Activated T-cell treated with anti-CD3 and anti-CD28 coated beads for 48 hours (primary cell): ENCODE measurements around the gene HOXA13.
A peak's percentile ranks its signal among the peaks of the same experiment; 100 is the strongest.

Source experiments
- DNase-seq: peaks from one replicate; pipeline ENCODE4 v3.0.0-alpha.2; 2020; ENCODE audit warnings: low read depth

HOXA13 gene

DNA sequence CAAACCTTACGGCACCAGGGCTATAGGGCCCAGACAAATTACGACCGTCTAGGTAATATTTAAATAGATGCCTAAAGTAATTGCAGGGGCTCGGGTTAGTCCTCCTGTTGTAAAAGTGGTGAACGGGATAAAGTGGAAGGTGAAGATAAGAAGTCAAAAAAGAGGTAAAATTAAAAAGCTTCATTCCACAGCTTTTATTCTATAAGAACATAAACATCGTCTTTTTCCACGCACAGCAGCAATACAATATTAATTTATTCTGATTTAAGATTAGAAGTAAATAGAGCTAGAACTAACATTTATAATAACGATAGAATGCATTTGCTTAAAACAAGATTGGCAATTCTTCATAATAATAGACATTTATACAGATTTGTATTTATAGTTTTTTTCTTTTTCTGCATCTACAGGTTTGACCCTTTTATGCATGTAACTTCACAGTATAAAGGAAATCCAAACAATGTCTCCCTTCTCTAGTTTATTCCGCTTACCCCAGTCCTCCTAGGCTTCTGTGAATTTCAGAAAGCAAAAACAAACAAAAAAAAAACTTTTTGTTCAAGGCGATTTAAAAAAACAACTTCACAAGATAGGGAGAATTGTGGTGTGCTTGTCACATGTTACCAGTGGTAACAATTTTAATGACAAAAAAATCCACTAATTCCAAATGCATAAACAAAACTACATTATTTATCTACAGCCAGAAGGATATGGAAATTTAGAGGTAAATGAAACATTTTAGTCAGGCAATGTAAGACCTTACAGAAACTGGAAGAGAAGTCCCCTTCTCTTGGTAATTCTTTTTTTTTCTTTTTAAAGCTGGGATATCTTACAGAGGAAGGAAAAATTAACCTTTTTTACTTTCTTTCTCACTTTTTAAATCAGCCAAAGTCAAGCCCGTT is 29.2 kb downstream of the HOXA13 start:
- no peak for DNase-seq

DNA sequence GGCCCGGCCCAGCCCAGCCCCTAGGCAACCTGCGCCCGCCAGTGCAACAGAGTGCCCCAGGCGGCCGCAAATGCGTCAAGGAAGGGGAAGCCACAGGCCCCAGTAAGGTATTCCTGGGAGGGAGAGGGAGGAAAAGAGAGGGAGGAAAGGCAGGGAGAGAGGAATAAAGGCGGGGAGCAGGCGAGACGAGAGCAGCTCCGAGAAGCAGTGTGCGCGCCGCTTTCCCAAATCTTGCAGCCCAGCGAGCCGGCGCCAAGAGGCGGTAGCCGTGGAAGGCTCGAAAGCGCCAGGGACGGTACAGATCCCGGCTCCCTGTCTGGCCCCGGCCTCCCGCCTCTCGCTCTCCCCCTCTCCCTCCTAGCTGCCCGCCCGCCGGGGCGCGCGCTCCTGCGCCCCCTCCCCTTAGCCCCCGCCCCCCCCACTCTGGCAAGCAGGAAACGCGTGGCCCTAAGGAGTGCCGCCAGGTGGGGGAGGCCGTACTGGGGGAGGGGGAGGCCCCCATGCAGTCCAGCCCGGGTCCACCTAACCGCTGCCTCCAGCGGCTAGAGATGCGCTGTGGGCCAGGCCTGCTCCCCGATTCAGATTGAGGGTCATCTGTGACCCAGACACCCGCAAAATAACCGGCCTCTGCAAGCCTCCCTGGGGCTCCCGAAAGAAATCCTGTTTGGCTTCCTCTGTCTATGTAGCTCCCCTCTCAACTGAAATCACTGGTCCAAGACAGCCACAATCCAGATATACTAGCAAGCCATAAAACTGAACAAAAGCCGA is 30.0 kb downstream of the HOXA13 start:
- DNase-seq: no peak

GRCh38 chr7:27168265-27168947 is 31.5 kb downstream of the HOXA13 start:
- no peak for DNase-seq

- DNase-seq: no peak
Measured at GRCh38 chr7:27167916-27168264, 32.0 kb downstream of the HOXA13 start.

DNA sequence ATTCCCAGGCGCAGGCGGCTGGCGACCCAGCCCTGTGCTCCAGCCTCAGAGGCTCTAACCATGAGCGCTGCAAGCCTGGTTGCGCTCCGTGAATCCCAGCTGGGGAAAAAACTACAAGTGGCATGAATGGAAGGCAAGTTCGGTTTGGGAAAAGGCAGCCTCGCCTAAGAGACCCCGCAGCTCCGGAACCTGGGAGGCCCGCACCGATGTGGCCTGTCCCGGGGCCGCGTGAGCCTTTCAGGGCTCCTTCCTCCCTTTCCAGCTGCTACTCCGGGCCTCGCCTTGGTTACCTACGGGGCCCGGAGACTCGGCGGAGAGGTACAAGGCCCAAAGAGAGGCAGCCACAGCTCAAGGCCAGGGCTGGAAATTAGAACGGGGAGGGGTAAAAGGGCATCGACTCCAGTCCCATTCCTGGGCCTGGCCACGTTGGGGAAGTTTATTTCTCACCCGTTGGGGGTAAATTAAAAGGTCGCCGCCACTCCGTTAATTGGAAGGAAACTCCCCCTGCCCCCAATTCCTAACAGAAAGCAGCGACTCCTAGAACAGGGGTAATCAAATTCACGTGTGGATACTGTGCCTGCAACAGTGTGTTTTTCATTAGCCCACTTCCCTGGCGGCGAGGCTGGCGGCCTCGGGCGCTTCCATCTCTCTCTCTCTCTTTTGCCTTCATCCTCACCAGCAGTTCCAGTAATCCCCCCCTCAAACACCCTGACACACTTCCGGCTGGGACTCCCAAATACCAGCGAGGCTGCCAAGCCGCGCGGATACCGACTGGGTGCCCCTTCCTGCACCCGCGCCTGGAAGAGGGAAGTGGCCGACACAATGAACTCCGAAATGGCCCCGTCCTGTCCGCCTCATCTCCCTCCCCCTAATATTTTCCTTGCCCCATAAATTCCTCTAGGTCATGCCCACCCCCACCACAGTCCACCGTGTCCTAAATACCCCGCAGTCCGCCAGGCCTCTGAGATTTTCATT is 33.1 kb downstream of the HOXA13 start:
- DNase-seq: no peak

DNA sequence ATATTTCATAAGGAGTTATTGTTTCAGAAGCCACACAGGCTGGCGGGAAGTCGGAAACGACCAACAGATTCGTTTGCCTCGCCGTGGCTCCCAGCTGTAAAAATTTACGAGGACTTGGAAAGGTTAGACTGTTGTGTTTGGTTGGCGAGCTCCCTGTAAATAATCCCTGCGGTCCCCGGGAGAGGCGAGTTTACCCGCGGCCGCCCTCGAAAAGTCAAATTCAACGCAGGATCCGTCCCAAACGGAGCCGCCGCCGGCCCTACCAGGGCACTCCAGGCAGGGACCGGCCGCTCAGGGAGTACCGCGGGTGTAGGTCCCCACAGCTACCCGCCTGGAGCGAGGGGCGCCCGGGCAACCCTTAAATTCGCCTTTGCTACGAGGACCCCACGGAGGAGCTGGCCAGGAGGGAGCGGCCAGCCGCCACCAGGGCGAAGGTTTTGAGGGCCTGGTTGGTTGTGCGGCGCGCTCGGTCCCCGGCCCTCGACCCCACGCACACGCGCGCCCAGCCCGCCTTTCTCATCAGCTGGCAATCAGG is 33.8 kb downstream of the HOXA13 start:
- DNase-seq: no peak

GRCh38 chr7:27165089-27165995 is 34.5 kb downstream of the HOXA13 start, which contains the start of gene HOXA9:
HOXA9 (minus strand) TSS chr7:27165537; CDS start chr7:27165457, 80 bp downstream.
- no peak for DNase-seq

- no peak for DNase-seq
Measured at GRCh38 chr7:27164367-27165088, 35.4 kb downstream of the HOXA13 start.

DNA sequence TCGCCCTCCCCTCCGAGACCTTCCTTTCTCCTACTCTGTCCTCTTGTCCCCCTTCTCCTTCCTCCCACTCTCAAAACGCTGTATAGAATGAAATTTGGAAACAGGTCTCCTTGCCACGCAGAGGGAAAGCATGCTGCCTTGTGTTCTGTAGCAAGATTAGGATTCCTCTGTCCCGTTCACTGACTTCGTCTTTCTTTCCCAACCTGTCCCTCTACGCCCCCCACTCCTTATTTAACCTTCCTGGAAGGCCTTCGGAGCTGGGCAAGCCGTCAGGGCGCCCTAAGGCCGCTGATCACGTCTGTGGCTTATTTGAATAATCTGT is 35.9 kb downstream of the HOXA13 start:
- DNase-seq: no peak

DNA sequence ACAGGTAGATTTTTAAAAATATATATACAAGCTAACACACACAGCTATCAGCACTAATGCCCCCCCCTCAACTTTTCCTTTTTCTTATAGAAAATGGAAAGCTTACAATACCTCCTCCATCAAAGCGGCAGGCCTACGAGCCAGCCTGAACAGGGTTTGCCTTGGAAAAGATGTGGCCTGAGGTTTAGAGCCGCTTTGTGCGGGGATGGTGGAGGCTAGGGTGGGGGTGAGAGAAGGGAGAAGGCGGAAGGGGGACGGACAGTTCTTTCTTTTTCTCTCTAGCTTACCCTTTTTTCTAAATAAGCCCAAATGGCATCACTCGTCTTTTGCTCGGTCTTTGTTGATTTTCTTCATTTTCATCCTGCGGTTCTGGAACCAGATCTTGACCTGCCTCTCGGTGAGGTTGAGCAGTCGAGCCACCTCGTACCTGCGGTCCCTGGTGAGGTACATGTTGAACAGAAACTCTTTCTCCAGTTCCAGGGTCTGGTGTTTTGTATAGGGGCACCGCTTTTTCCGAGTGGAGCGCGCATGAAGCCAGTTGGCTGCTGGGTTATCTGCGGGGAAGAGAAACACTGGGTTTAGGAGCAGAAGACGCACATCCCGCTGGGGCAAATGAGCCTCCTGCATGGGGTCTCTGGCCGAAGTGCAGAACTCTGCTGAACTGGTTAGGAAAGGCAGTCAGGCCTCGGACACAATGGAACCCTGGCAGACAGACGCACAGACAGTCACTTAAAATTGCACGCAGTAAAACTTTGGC is 36.4 kb downstream of the HOXA13 start:
- DNase-seq: no peak

- no peak for DNase-seq
Measured at GRCh38 chr7:27162561-27163287, 37.2 kb downstream of the HOXA13 start.

DNA sequence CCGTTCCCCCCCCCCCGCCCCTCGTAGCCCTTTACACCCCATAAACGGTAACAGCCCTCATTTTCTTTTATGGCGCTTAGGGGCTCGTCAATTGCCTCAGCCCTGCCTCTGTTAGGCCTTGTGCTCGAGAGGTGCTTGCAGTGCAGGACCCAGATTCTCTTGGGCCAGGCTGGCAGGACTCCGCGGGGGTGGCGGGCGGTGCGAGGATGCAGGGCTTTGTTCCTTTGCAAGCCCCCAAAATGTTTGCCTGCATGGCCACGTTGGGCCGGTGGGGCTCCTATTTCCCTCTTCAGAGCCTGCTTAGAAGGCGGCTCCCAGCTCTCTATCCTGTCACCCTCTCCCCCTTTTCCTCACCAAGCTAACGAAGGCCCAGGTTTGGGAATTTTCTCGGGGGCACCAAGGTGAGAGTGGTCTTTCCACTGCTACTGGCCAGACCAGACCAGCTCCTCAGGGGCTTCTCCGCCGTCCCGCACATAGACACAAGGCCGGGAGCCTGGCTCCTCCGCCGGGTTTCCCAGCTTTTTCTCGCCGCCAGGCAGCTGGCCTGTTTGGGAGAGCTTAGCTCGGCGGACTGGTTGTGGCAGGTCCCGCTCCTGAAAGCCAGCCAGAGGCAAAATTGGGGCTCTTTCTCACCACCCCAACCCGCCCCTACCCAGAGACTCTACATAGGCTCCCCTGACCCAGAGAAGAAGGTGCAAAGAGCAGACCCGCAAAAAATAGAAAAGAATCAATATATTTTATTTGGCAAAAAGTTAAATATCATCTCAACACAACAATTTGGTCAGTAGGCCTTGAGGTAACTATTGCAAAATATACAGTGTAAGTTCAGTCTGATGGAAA is 38.0 kb downstream of the HOXA13 start:
- no peak for DNase-seq

GRCh38 chr7:27161214-27161720 is 38.6 kb downstream of the HOXA13 start:
- no peak for DNase-seq

DNA sequence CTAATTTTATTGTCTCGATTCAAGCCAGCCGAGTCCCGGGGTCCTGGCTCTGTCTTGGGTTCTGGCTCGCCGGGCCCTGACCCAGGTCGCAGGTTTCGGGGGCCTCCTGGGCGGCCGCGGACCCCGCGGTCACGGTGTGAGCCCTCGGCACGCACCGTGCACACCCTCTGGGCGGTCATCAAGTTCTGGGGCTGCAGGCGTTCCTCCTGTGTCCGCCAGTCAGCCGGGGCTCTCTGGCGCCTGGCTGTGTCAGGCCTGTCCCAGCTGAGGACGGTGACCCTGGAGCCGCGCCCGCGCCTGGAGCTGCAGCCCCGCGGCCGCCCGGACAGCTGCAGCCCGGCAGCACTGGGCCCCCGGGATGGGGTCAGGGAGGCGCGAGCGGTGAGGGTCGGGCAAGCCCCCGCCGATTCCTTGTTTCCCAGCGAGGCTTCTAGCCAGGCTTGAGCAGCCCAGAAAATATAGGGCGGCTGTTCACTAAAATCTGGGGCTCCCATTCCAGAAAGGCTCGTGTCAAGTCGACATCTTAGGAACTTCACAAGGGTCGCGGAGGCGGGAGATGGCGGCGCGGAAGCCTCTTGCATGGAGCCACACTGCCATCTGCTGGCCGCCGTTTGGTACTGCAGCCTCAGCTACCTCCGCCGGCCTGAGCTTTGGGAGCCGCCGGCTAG is 39.2 kb downstream of the HOXA13 start:
- DNase-seq: peak; percentile 76

GRCh38 chr7:27160145-27160545 is 39.7 kb downstream of the HOXA13 start:
- no peak for DNase-seq
